ENCODE results near the gene TNNC1.

Gene TNNC1

DNA sequence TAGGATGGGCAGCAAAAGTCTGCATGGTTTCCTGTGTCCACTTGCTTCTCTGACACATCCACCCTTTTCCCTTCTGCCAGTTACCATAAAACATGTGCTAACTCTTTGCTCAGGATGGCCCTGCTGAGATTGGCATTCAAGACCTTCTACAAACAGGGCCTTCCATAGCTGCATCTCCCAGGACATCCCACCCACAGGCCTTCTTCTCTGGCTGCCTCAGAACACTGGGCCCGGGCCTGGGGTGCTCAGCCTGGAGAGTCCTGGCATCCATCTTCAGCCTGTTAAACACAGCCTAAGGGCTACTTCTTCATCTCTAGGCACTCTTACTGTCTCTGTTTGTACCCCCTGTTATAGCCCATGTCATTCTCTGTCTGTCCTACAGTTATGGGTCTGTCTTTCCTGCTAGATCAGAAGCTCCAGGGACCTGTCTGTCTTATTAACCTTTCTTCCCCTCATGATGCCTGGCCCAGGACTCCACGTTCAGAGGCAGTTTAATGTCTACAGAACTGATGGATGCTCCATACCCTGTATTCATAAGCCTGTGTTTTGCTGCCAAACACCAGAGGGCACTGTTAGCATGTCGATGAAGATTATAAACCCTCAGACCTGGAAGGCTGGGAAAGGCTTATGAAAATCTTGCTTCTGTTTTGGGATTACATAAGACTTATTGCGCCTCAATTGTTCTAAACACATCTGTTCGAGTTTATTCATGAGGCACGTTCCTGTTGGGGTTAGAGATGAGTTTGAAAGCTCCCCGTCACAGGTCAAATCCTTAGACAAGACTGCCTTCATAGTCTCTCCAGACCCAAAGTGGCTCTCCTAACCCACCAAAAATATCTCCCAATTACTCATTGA, 25.5 kb downstream of the TNNC1 start:
- peak; percentile 36 for DNase-seq

DNA sequence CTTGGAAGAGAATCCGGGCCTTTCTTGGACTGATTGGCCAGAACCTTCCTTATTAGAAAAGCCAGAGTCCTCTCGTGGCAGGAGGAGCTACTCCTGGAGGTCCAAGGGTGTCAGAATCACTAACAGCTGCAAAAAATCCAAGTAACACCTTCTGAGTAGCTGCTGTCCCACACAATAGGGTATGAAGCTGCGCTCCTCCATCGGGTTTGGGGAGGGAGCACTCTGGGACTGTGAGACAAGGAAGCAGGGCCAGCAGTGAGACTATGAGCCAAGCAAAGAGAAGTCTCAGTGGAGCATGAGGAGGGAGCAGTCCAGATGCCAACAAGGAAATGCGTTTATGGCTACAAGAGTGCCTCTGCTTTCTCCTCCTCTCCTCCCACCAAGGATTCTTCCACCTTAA, 30.7 kb downstream of the TNNC1 start:
- no peak for DNase-seq

DNA sequence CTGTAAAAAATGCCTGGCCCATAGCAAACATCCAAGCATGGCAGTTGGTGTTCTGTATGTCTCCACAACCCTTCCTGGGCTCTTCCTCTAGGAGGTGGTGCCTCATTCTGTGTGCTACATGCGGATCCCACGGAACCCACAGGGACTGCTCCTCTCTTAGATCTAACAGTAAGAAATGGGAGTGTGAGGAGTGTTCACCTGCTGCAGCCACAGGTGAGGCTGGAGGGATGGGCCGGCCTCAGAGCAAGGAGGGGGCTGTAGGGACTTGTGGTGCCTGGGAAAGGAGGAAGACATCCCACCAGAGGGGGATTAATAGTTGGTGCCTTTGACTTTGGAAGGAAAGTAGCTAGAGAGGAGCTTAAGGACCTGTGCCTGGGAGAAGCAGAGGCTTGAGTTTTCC, 31.2 kb downstream of the TNNC1 start:
- no peak for DNase-seq

DNA sequence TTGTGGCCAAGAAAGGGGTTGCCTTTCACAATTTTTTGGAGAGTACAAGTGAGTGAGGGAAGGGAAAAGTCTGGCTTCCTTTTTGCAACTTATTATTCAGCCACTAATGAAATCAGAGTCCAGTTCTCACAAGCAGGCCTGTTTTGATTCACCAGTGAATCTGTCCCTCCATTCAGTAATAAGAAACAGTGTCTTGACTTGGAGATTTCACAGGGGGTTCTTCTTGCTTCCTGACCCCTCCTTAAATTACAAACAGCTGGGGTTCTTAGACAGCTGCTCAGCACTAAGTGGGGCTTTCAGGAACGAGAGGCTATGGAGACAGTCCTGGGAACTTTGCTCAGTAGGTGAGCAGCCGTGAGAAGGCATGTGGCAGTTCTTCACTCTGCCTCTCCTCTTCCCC, 33.5 kb downstream of the TNNC1 start:
- DNase-seq = no peak

DNA sequence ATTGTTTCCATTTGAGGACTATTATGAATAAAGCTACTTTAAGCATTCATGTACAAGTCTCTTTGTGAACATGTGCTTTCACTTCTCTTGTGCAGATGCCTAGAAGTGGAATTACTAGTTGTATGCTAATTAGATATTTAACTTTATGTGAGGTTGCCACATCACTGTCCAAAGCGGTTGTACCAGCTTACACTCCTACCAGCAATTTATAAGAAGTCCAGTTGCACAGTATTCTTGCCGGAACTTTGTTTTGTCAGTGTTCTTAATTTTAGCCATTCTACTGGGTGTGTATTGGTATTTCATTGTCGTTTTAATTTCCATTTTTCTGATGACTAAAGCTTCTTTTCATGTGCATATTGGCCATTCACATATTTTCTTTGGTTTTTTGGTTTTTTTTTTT, 38.0 kb downstream of the TNNC1 start:
- DNase-seq = no peak

DNA sequence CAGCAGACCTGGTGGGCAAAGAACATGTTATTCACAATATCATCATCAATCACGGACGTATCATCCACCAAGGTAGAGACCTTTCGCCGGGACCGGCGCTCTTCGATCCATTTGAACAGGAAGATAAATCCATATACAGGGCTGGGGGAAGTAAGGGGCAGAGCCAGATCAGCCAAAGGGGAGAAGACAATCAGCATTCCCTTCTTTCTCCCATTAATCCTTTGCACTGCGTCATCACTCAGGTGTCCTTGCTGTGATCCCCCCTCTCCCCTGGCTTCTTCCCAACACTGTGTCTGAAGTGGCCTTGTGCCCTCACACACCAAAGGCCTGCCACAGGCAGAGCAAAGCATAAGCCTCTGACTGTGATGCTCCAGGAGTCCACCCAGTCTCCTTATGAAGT, 45.4 kb downstream of the TNNC1 start:
- no peak for DNase-seq

DNA sequence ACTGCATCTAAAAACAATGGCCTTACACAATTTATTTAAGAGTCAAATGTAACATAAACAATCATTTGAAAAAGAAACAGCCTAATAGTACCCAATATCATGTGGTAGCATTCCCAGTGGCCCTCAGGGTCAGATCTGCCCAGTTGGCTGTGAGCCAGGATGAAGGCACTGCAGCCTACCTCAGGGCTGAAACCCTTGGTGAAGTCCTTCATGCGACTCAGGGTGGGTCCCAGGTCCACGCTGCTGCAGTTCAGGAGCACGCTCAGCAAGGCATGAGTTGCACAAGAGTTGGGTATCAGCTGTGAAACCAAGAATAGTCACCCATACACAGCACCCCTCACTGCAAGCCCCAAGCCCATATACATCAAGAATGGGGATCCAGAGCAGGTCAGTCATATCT, 46.1 kb downstream of the TNNC1 start:
- DNase-seq = no peak

DNA sequence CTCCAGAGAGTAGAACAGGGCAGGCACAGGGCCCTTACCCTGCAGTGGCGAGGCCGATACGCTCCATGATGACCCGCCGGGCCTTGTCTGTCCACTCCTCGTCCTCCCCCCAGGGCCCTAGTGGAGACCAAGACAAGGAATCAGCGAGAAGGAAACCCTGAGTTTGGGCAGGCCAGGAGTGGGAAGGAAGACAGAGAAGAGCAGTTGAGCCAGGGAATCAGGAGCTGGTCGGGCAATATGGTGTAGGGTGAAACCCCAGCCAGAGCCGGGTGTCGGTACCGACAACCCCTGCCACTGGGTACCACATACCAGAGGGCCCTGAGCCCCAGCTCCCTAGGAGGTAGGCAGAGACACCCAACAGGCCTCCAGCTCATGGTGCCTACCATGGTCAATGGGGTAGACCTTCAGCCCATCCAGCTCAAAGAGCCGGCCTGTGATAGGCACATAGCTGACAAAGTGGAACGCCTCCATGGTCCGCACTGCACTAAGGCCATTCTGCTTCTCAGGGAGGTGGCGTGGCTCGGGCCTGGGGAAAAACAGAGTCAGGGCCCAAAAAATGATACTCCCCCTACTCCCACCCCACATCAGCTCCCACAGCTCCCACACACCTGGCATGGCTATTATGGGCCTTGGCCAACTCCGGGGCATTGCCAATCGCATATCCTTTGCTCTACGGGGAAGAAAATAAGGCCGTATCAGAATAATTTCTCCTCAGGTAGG, 46.9 kb downstream of the TNNC1 start:
- no peak for DNase-seq

DNA sequence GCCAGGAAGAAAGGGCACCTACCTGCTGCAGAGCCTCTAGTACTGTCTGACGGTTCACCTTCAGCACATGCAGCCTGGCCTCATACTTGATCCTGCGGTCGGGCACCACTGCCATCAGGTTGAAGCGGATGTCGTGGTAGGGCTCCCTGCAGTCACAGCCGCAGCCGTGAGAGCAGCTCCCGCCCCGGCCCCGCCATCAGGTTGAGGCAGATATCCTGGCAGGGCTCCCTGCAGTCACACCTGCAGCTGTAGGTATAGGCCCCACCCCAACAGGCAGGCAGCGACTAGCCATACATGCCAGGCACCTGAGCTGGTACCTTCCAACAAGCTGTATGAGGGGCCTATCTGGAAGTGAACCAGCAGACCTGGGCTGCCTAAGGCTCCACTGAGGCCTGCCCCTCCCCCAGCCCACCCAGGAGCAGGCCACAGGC, 47.6 kb downstream of the TNNC1 start:
- DNase-seq = no peak

DNA sequence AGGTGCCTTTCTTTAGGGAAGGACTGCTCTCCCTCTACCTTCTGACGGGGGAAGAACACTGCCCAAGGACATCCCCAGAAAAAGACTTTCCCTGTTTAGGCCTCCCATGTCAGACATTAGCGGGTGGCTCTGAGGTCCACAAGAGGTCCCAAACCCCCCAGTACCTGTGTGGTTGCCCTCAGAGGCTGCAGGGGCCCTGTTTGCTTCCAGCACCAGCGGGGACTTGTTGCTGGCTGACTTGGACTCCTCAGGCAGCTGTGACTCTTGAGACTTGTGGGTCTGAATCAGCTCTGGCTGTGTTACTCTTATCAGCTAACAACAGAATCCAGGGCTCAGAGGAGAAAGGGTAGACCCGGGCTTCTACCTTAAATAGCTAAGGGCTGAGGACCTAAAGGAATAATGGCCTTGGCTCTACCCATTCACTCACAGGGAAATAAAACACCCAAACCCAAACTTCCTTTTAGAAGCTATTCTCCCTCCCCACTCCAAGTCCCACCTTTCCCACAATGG, 48.2 kb downstream of the TNNC1 start:
- DNase-seq = no peak

DNA sequence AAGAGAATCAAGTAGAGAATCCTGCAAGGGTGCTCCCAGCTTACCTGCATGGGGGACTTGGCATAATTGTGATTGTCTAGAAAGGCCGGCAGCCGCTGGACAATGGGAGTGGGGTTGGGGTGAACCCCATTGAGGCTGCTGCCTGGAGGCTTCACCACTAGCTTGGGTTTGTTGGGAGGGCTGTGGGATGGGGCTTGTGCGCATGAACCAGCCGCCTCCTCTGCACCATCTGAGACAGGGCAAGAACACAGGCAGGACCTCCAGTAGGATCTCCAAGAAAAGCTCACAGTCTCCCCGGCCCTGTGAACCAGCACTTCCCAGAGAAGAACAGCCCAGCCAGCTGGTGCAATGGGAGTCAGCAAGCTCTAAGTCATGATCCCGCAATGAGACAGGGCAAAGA, 48.8 kb downstream of the TNNC1 start:
- no peak for DNase-seq

DNA sequence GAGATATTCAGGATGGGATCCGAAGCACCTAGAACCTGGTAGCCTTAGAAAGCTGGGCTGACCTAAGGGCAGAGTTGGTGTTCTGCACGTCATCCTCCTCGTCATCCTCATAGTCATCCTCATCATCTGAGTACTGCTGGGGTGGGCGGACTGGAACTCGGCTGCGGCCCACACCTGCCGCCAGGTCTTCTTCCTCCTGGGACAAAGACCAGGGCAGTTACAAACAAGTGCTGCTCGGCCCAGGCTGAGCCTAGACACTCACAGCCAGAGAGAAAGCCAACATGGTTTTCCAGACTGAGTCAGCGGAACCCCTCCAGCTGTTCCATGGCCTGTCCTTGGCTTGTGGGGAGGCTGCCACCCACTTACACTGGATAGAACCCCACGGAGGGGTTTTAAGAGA, 49.5 kb downstream of the TNNC1 start:
- DNase-seq = no peak

DNA sequence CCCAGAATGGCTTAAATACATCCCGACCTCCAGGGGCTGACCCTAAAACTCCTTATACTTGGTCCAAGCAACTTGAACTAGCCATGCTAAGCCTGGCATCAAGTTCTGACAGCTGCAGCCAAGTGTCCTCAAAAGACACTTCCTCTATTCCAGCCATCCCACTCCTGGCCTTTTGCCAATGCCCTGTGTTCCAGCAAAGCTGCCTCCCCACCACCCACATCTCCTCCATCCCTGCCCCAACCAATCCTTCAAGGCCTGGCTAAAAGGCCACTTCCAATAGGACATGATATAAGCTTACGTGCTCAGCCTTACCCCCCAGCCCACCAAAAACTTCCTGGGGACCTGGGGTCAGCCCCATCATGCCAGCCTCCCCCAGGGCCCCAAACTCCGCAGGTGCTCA, 49.9 kb downstream of the TNNC1 start:
- DNase-seq = no peak

DNA sequence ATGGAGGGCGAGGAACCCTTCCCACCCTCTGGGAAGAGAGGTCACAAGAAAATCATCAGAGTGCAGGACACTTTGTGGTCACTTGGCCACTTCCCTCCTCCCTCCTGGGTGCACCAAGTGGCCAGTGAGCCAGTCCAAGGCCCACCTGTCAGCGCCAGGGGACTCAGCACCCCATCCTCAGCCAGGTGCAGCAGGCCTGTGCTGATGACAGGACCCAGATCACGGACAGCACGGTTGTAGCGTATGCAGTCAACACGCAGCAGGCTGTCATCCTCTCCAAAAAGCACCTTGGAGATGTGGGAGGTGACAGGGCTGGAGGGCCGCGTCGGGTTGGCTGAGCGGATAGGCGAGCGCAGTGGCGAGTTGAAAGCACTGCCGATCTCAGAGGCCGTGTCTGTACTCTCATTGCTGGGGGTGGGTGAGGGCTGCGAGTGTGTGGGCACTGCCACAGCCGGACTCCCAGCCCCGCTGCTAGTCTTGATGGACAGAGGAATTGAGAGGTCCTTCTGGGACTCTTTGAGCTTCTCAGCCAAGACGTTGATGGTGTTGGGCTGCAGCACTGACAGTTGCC, 50.5 kb downstream of the TNNC1 start:
- no peak for DNase-seq

DNA sequence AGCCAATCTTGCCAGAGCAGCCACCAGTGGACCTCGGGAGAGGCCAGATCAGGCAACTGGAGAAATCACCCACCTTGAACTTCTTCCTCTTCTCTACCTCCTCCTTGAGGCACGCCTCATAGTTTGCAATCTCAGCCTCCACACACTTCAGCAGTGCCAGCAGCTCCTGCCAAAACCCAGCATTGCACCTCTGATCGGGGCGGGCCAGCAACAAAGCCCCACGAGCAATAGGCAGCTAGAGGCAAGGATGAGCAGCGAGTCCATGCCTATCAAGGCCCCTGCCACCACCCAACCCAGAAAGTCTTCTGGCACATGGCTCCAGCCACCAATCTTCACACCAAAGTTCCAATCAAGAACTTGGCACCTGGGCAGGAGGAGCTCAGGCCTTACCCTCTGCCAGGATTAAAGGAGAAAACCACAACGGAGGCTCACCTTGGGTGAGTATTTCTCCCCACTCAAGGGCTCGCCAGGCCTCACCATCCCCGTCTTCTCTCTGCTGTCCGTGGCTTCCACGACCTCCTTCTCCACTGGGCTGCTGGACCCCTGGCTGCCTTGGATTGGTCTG, 51.1 kb downstream of the TNNC1 start:
- no peak for DNase-seq

DNA sequence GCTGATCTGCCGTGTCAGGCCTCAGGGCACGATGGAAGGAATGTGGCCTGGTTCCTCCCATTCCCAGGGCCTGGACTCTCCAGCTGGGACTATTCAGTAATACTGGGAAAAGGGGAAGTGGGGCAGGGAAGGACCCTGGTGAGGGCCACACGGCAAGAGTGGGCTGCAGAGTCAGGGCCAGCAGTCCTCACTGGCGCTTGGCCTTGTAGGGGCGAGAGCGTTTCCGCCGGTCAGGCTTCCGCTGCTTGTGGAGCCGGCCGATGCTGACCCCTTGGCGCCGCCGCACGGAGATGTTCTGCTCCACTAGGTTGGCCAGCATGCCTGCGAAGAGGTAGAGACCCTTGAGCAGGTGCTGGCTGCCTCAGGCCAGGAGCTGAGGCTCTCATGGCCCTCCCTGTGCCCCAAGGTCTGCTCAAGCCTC, 51.7 kb downstream of the TNNC1 start:
- no peak for DNase-seq

DNA sequence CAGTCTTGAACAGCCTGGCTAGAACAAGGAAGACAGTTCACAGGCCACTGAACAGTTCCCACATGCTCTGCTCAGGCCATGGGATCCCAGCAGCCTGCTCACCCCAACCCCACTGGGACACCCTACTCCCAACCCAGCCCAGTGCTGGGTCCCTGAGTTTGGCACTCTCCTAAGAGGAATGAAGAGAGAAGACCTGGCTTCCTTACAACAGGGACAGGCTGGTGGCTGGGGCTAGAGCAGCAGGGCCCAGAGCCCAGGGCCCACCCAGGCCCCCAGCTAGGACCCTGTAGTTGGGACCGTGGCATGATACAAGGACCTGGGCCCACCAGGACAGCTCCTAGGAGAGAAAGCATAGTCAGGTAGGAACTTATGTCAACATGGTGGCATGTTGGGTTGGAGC, 52.3 kb downstream of the TNNC1 start:
- no peak for DNase-seq

All from activated CD4-positive, alpha-beta T cell treated with anti-CD3 and anti-CD28 coated beads for 48 hours (primary cell).